GM12878 (cell line): Measurements from ENCODE around the gene RINT1.

Experiments used
- BHLHE40 ChIP-seq, 2 experiments: fragments of 450-650 bp in 1 of 2; IDR thresholded peaks; 2 replicates each; pipeline ENCODE4 v1.6.1; 2011 to 2017; ENCODE audit warnings: low read depth in 2 of 2, borderline replicate concordance in 1 of 2, improper control_type of control experiment in 1 of 2, low read length in 1 of 2, mild to moderate bottlenecking in 1 of 2
- CEBPB ChIP-seq, 2 experiments: fragments of 150-350 bp in 1 of 2; IDR thresholded peaks; 2 replicates each; pipeline ENCODE4 v1.6.1; 2012 to 2014; ENCODE audit warnings: low read depth in 2 of 2, low read length in 2 of 2, borderline replicate concordance in 1 of 2, inconsistent platforms in 1 of 2
- CHD1 ChIP-seq: IDR thresholded peaks from 2 replicates; pipeline ENCODE4 v1.6.1; 2012; ENCODE audit warnings: low read depth, low read length, improper control_type of control experiment
- CHD4 ChIP-seq: fragments of 200-600 bp; sonication (generic); IDR thresholded peaks from 2 replicates; pipeline ENCODE4 v1.6.1; 2016; ENCODE audit warnings: mild to moderate bottlenecking
- CREM ChIP-seq: IDR thresholded peaks from 2 replicates; pipeline ENCODE4 v1.6.1; 2014; ENCODE audit warnings: antibody characterized with exemption, low read depth
- EZH2 ChIP-seq: IDR thresholded peaks from 2 replicates; pipeline ENCODE4 v1.6.1; 2012; ENCODE audit warnings: low read depth, mild to moderate bottlenecking, control low read depth, inconsistent platforms, low read length, borderline replicate concordance; ENCODE audit not compliant: control insufficient read depth
- IRF3 ChIP-seq: fragments of 450-650 bp; IDR thresholded peaks from 2 replicates; pipeline ENCODE4 v1.6.1; 2014; ENCODE audit warnings: mild to moderate bottlenecking
- POLR2AphosphoS5 ChIP-seq: IDR thresholded peaks from 2 replicates; pipeline ENCODE4 v1.6.1; 2011; ENCODE audit warnings: mild to moderate bottlenecking, low read length, inconsistent platforms
- RBBP5 ChIP-seq: fragments of 200-600 bp; sonication (generic); conservative IDR thresholded peaks from 2 replicates; pipeline ENCODE4 v1.6.1; 2016
- SIN3A ChIP-seq: IDR thresholded peaks from 2 replicates; pipeline ENCODE4 v1.6.1; 2012; ENCODE audit warnings: low read depth, low read length, improper control_type of control experiment
- SUPT20H ChIP-seq: IDR thresholded peaks from 2 replicates; pipeline ENCODE4 v1.6.1; 2011; ENCODE audit warnings: low read depth, mild to moderate bottlenecking, low read length, moderate library complexity, borderline replicate concordance; ENCODE audit not compliant: control insufficient read depth
- YY1 ChIP-seq: IDR thresholded peaks from 2 replicates; pipeline ENCODE4 v1.6.1; 2011; ENCODE audit warnings: low read depth, mild to moderate bottlenecking, low read length
- TF ChIP-seq, protein P1 (sequence below), 3 experiments: IDR thresholded peaks in 2 of 3; conservative IDR thresholded peaks in 1 of 3; 2 replicates each; pipeline ENCODE4 v1.5.1; 2011; ENCODE audit warnings: low read depth in 3 of 3, low read length in 3 of 3, mild to moderate bottlenecking in 3 of 3, control low read depth in 2 of 3, moderate library complexity in 2 of 3, inconsistent platforms in 1 of 3, mixed read lengths in 1 of 3; ENCODE audit not compliant: control insufficient read depth in 2 of 3, insufficient read depth in 1 of 3; ENCODE audit errors: extremely low read depth in 1 of 3
- TF ChIP-seq, protein P2 (sequence below): IDR thresholded peaks from 2 replicates; pipeline ENCODE4 v1.6.1; 2011; ENCODE audit warnings: low read depth, low read length, improper control_type of control experiment, borderline replicate concordance

- TF ChIP-seq YY1 (no peak), CHD1 (no peak), BHLHE40 (IDR thresholded peaks at IDR 0.05; ENCODE audit: borderline replicate concordance in 1 of 2, low read depth in 2 of 2, low read length in 1 of 2) (no peak), IRF3 (no peak), EZH2 (no peak), RBBP5 (no peak), CHD4 (no peak), POLR2AphosphoS5 (no peak), CEBPB (IDR thresholded peaks at IDR 0.05; ENCODE audit: borderline replicate concordance in 1 of 2, low read depth in 2 of 2, low read length in 2 of 2) (no peak), CREM (no peak), SIN3A (no peak), SUPT20H (no peak)
- TF ChIP-seq, protein P1, sequence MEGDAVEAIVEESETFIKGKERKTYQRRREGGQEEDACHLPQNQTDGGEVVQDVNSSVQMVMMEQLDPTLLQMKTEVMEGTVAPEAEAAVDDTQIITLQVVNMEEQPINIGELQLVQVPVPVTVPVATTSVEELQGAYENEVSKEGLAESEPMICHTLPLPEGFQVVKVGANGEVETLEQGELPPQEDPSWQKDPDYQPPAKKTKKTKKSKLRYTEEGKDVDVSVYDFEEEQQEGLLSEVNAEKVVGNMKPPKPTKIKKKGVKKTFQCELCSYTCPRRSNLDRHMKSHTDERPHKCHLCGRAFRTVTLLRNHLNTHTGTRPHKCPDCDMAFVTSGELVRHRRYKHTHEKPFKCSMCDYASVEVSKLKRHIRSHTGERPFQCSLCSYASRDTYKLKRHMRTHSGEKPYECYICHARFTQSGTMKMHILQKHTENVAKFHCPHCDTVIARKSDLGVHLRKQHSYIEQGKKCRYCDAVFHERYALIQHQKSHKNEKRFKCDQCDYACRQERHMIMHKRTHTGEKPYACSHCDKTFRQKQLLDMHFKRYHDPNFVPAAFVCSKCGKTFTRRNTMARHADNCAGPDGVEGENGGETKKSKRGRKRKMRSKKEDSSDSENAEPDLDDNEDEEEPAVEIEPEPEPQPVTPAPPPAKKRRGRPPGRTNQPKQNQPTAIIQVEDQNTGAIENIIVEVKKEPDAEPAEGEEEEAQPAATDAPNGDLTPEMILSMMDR (IDR thresholded peaks at IDR 0.05 in 2 of 3, conservative IDR thresholded peaks at IDR 0.05 in 1 of 3; ENCODE audit: control insufficient read depth in 2 of 3, extremely low read depth in 1 of 3, insufficient read depth in 1 of 3, low read depth in 3 of 3, low read length in 3 of 3) = no peak
- TF ChIP-seq, protein P2, sequence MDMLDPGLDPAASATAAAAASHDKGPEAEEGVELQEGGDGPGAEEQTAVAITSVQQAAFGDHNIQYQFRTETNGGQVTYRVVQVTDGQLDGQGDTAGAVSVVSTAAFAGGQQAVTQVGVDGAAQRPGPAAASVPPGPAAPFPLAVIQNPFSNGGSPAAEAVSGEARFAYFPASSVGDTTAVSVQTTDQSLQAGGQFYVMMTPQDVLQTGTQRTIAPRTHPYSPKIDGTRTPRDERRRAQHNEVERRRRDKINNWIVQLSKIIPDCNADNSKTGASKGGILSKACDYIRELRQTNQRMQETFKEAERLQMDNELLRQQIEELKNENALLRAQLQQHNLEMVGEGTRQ = no peak
Observed at GRCh38 chr7:105600720-105601550, 68.9 kb downstream of the RINT1 start.
